Mucosa of descending colon (tissue), 3 donors: ENCODE results near the gene ISCU. TPM values are rescaled to one million over a fixed set of nuclear protein-coding genes. Genes with fewer than 3 reads are reported as not detected.

Experiments
- ATAC-seq: fragments of 200-7000 bp; cut with Tn5 transposase; one replicate; pipeline ENCODE4 v1.9.1; 2020; ENCODE audit warnings: mild to moderate bottlenecking, moderate library complexity
- DNase-seq, 3 donors: peaks; one replicate each; pipeline ENCODE4 v3.0.0-alpha.2; 2020
- H3K36me3 ChIP-seq: fragments of 200-600 bp; one replicate; pipeline ENCODE4 v1.8.0; 2021; ENCODE audit warnings: low read depth, mild to moderate bottlenecking
- H3K4me1 ChIP-seq: fragments of 200-600 bp; one replicate; pipeline ENCODE4 v1.8.0; 2021; ENCODE audit warnings: low read depth, mild to moderate bottlenecking
- H3K4me3 ChIP-seq: fragments of 200-600 bp; one replicate; pipeline ENCODE4 v1.8.0; 2021; ENCODE audit warnings: mild to moderate bottlenecking
- H3K9me3 ChIP-seq: fragments of 200-600 bp; one replicate; pipeline ENCODE4 v1.8.0; 2021; ENCODE audit warnings: mild to moderate bottlenecking
- CTCF ChIP-seq: fragments of 200-600 bp; IDR thresholded peaks from one replicate; pipeline ENCODE4 v1.8.0; 2022; ENCODE audit warnings: antibody characterized with exemption, mild to moderate bottlenecking
- intact Hi-C, 2 donors: fragments of 100-400 bp; cut with DNase I in 1 of 2; cut with micrococcal nuclease in 1 of 2; formaldehyde crosslinking; loops; one replicate each; pipeline versions ENCODE4 v1.11.0 to v1.11.1; 2022; cut with DNase I, micrococcal nuclease
- total RNA-seq, 3 donors: library from RNA; stranded (reverse); fragmentation: NEBNext Ultra II Directional in 2 of 3; extraction: Animal tissue kit (Norgen Biotek cat#: 25700) in 2 of 3; gene quantifications; one replicate each; pipeline versions ENCODE4 v1.2.1 to v1.2.4, GENCODE V29; 2021 to 2023
- donor health status: DM: no; HTN: no; CAD: no; lungs with moderate emphysema.
- donor health status: DM: no; HTN: no; CAD: no.
- donor health status: DM: no; HTN: yes; CAD: no.

ISCU gene
- total RNA-seq, 3 donors from 2014 or later = 94.7 to 155 (median 107) TPM

- intact Hi-C loops = loop anchor here (5.0 to 10.0 kb wide), 3 partner anchors 58 to 535 kb away; partner anchors contain the start of genes ALKBH2 (in 1 of the 2) and UNG (in 1 of the 2)
- H3K36me3 ChIP-seq = peaks cover 4% of the 10 kb centered on the region
- H3K4me1 ChIP-seq = peaks cover 41% of the 10 kb centered on the region
- H3K4me3 ChIP-seq = no peak overlapping the region
- DNase-seq (no peak), ATAC-seq (no peak)
- TF ChIP-seq CTCF = no peak
- no peaks in the 10 kb centered on the region for H3K9me3 ChIP-seq
Observed at GRCh38 chr12:108559748-108560147, 2.6 kb upstream of the ISCU start.

- Histone ChIP-seq H3K4me3 (peak overlapping the region; percentile 87), H3K4me1 (peaks cover 41% of the 10 kb centered on the region), H3K36me3 (peaks cover 4% of the 10 kb centered on the region), H3K9me3 (no peaks in the 10 kb centered on the region)
- TF ChIP-seq CTCF = no peak
- DNase-seq (no peak), ATAC-seq (no peak)
- intact Hi-C loops = loop anchor here (5.0 to 10.0 kb wide), 3 partner anchors 57 to 534 kb away; partner anchors contain the start of genes ALKBH2 (in 1 of the 2) and UNG (in 1 of the 2)
Observed at GRCh38 chr12:108560321-108560721, 2.1 kb upstream of the ISCU start.

DNA sequence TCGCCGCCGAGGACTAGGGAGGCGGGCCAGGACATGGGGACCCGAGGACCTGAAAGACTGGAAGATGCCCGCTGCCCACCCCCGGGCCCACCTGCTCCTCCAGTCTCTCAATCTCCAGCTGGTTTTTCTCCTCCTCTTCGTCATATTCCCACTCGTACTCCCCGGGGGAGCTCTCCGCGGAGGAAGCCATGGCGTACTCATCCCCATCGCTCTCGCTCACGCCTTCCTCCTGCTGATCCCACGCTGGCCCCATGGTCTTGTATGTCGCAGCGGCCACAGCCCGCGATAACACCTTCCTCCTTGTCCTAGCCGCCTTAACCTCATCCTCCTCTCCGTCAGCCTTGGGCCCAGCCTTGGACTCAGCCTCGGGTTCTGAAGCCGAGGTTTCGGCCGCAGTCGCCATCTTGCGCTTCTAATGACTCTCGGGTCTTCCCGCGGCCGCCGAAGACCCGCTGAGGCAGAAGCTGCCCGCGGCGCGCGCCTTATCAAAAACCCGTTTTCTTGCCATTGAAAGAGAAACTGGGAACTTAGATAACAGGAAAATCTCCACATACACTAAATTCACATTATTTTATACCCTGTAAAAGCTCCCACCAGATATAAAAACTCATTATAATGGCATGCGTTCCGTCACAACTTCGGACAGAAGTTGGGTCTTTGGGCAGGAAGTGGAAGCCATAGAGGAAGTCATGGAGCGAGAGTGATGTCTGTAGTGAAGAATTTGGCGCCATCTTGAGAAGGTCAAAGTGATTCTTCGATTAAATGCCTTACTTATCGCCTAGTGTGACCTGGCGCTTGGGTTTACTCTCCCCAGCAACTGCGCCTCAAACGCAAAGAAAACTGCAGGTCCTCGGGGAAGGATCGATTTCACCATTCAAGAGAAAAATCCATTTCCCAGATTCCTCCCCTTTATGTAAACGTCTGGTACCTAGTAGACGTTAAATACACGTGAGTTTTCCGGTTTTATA lies 1.4 kb upstream of the ISCU start, which contains the start of gene SART3:
Gene SART3 (minus strand): TSS at position 422 of the 968 bp plus-strand sequence. CDS start 19 bp downstream, at position 403.
- intact Hi-C loops = loop anchor here (5.0 to 10.0 kb wide), 3 partner anchors 56 to 534 kb away; partner anchors contain the start of genes ALKBH2 (in 1 of the 2) and UNG (in 1 of the 2)
- peaks cover 46% of the 10 kb centered on the region for H3K4me1 ChIP-seq
- peaks cover 4% of the 10 kb centered on the region for H3K36me3 ChIP-seq

GRCh38 chr12:108561852-108562347 lies 496 bp upstream of the ISCU start:
- peak overlapping the region; percentile 87 for H3K4me3 ChIP-seq
- intact Hi-C loops = loop anchor here (5.0 to 10.0 kb wide), 3 partner anchors 55 to 533 kb away; partner anchors contain the start of genes ALKBH2 (in 1 of the 2) and UNG (in 1 of the 2)
- ATAC-seq = no peak

More for the DNA sequence above, 1.4 kb upstream of the ISCU start, which contains the start of gene SART3:
- H3K4me3 ChIP-seq = peak within 1 kb of the TSS; percentile 87
- peak; percentile 87 to 88 (median 88) for DNase-seq
- no peaks in the 10 kb centered on the region for H3K9me3 ChIP-seq
- TF ChIP-seq CTCF = no peak
- peak; percentile 65 for ATAC-seq

More at GRCh38 chr12:108561852-108562347, 496 bp upstream of the ISCU start:
- TF ChIP-seq CTCF = no peak
- Histone ChIP-seq H3K36me3 (peaks cover 6% of the 10 kb centered on the region), H3K4me1 (peaks cover 49% of the 10 kb centered on the region), H3K9me3 (no peaks in the 10 kb centered on the region)
- DNase-seq = peak in 1 of 3 donors; percentile 27
